A549 (cell line): ENCODE data around the gene FEZF1. TPM values are rescaled to one million over a fixed set of nuclear protein-coding genes. Genes with fewer than 3 reads are reported as not detected.

Source experiments
- ATAC-seq, 2 experiments: fragments of 200-7000 bp in 1 of 2; fragments of >200 bp in 1 of 2; cut with Nextera tagmentation in 1 of 2; cut with Tn5 transposase in 1 of 2; 3 replicates each; pipeline versions ENCODE4 v1.8.0 to v1.9.1; 2018 to 2020; ENCODE audit warnings: mild to moderate bottlenecking in 1 of 2, moderate library complexity in 1 of 2
- CTCF ChIA-PET: fragments of 300-600 bp; sonication (Branson Sonifier 250); formaldehyde crosslinking; extraction: SDS; loops from one replicate; lab custom pipeline; 2021; ENCODE audit warnings: antibody characterized with exemption, inconsistent platforms; lab: Yijun Ruan, JAX
- POLR2A ChIA-PET: fragments of 350-600 bp; formaldehyde crosslinking; extraction: SDS; loops from one replicate; lab custom pipeline; 2021; ENCODE audit warnings: antibody characterized with exemption, inconsistent platforms; lab: Yijun Ruan, JAX
- DNase-seq, 2 experiments: peaks; one replicate each; pipeline versions ENCODE4 v3.0.0 to v3.0.0-alpha.2; 2011 to 2016; ENCODE audit warnings: low read depth in 1 of 2, low spot score in 1 of 2
- FAIRE-seq: peaks from 2 replicates; lab custom pipeline; 2011; peaks lifted over from hg19 to GRCh38; lab: Jason Lieb, UNC
- H3K27ac ChIP-seq, 2 experiments: fragments of >200 bp; sonication (Bioruptor Twin); formaldehyde crosslinking; 3 replicates each; pipeline ENCODE4 v1.5.1; 2016 to 2017
- H3K4me1 ChIP-seq: fragments of >200 bp; sonication (Bioruptor Twin); formaldehyde crosslinking; 3 replicates; pipeline ENCODE4 v1.6.1; 2016
- H3K4me2 ChIP-seq: fragments of >200 bp; sonication (Bioruptor Twin); formaldehyde crosslinking; 3 replicates; pipeline ENCODE4 v1.6.1; 2016
- H3K4me3 ChIP-seq: fragments of >200 bp; sonication (Bioruptor Twin); formaldehyde crosslinking; 3 replicates; pipeline ENCODE4 v1.5.1; 2016
- H3K9me3 ChIP-seq: fragments of >200 bp; sonication (Bioruptor Twin); formaldehyde crosslinking; 3 replicates; pipeline ENCODE4 v1.6.1; 2016
- BHLHE40 ChIP-seq: IDR thresholded peaks from 2 replicates; pipeline ENCODE4 v1.6.1; 2012; ENCODE audit warnings: low read depth, low read length, inconsistent platforms
- CBX8 ChIP-seq: fragments of 200-600 bp; sonication (generic); IDR thresholded peaks from 2 replicates; pipeline ENCODE4 v1.6.1; 2016
- CEBPB ChIP-seq, 2 experiments: fragments of >200 bp in 1 of 2; sonication (Bioruptor Twin) in 1 of 2; formaldehyde crosslinking in 1 of 2; IDR thresholded peaks; 2 replicates each; pipeline ENCODE4 v1.6.1; 2012 to 2016
- EP300 ChIP-seq, 2 experiments: fragments of >200 bp; sonication (Bioruptor Twin); formaldehyde crosslinking; IDR thresholded peaks; 2 replicates in 1 of 2; 3 replicates in 1 of 2; pipeline ENCODE4 v1.6.1; 2016 to 2017
- ESRRA ChIP-seq: fragments of 150-350 bp; IDR thresholded peaks from 2 replicates; pipeline ENCODE4 v1.6.1; 2014; ENCODE audit warnings: mild to moderate bottlenecking, low read length, borderline replicate concordance
- GATA3 ChIP-seq: IDR thresholded peaks from 2 replicates; pipeline ENCODE4 v1.6.1; 2012; ENCODE audit warnings: borderline replicate concordance
- HDAC2 ChIP-seq: fragments of 200-600 bp; sonication (generic); IDR thresholded peaks from 2 replicates; pipeline ENCODE4 v1.6.1; 2016
- JUN ChIP-seq, 2 experiments: fragments of >200 bp; sonication (Bioruptor Twin); formaldehyde crosslinking; IDR thresholded peaks; 2 replicates in 1 of 2; 3 replicates in 1 of 2; pipeline ENCODE4 v1.6.1; 2016 to 2017
- JUNB ChIP-seq: fragments of >200 bp; sonication (Bioruptor Twin); formaldehyde crosslinking; IDR thresholded peaks from 2 replicates; pipeline ENCODE4 v1.6.1; 2016
- KDM1A ChIP-seq: fragments of 200-600 bp; sonication (generic); IDR thresholded peaks from 2 replicates; pipeline ENCODE4 v1.6.1; 2016; ENCODE audit warnings: low read depth, mild to moderate bottlenecking
- MAFK ChIP-seq: fragments of 450-650 bp; IDR thresholded peaks from 2 replicates; pipeline ENCODE4 v1.6.1; 2014; ENCODE audit not compliant: partially characterized antibody
- MAZ ChIP-seq: fragments of 150-350 bp; IDR thresholded peaks from 2 replicates; pipeline ENCODE4 v1.6.1; 2014; ENCODE audit warnings: antibody characterized with exemption, low read depth, low read length, borderline replicate concordance
- MYC ChIP-seq: IDR thresholded peaks from 2 replicates; pipeline ENCODE4 v1.6.1; 2012; ENCODE audit warnings: mild to moderate bottlenecking, inconsistent platforms, low read length, improper control_type of control experiment, borderline replicate concordance
- NR3C1 ChIP-seq: fragments of >200 bp; sonication (Bioruptor Twin); formaldehyde crosslinking; IDR thresholded peaks from 3 replicates; pipeline ENCODE4 v1.6.1; 2017
- POLR2A ChIP-seq: IDR thresholded peaks from 2 replicates; pipeline ENCODE4 v1.6.1; 2012; ENCODE audit warnings: mild to moderate bottlenecking, low read length
- POLR2AphosphoS2 ChIP-seq: conservative IDR thresholded peaks from 2 replicates; pipeline ENCODE4 v1.6.1; 2012; ENCODE audit warnings: low read length, improper control_type of control experiment, inconsistent platforms
- SREBF2 ChIP-seq: fragments of 450-650 bp; IDR thresholded peaks from 2 replicates; pipeline ENCODE4 v1.6.1; 2014; ENCODE audit warnings: mild to moderate bottlenecking, moderate library complexity
- TFCP2L1 ChIP-seq: fragments of 250-450 bp; sonication (Bioruptor Pico); IDR thresholded peaks from 2 replicates; pipeline ENCODE4 v1.5.0; 2021; ENCODE audit warnings: mild to moderate bottlenecking
- TP53 ChIP-seq: fragments of 250-450 bp; sonication (Bioruptor Pico); IDR thresholded peaks from 2 replicates; pipeline ENCODE4 v1.5.0; 2021; ENCODE audit warnings: mild to moderate bottlenecking, moderate library complexity
- ZC3H11A ChIP-seq: fragments of 450-650 bp; IDR thresholded peaks from 2 replicates; pipeline ENCODE4 v1.6.1; 2014; ENCODE audit warnings: antibody characterized with exemption, mild to moderate bottlenecking
- ZFP36 ChIP-seq: fragments of 450-650 bp; IDR thresholded peaks from 2 replicates; pipeline ENCODE4 v1.6.1; 2014; ENCODE audit warnings: borderline replicate concordance; ENCODE audit not compliant: partially characterized antibody
- ZNF302 ChIP-seq: fragments of 250-450 bp; sonication (Bioruptor Pico); IDR thresholded peaks from 2 replicates; pipeline ENCODE4 v1.9.0; 2021; ENCODE audit warnings: inconsistent platforms, mild to moderate bottlenecking, moderate library complexity
- WGBS: methylation state at CpG from one replicate; pipeline ENCODE4 v1.1.6; 2017; ENCODE audit errors: missing lambda C conversion rate; 5-methylcytosine and 5-hydroxymethylcytosine counted together
- polyA plus RNA-seq, 4 experiments: library from polyadenylated mRNA; depleted of rRNA in 3 of 4; stranded (reverse); fragments of >200 nt; fragmentation: RNase III in 1 of 4; extraction: RNeasy Plus Mini Kit Qiagen cat#74134 plus additional on column Dnase treatment in 1 of 4; gene quantifications; 2 replicates in 3 of 4; 3 replicates in 1 of 4; pipeline ENCODE4 v1.2.3, GENCODE V29; 2011 to 2017
- TF ChIP-seq, protein P1 (sequence below): IDR thresholded peaks from 2 replicates; pipeline ENCODE4 v1.6.1; 2012
- TF ChIP-seq, protein P2 (sequence below): IDR thresholded peaks from 2 replicates; pipeline ENCODE4 v1.6.1; 2012
- TF ChIP-seq, protein P3 (sequence below): fragments of 200-600 bp; sonication (generic); IDR thresholded peaks from 2 replicates; pipeline ENCODE4 v1.6.1; 2016; ENCODE audit warnings: antibody characterized with exemption, mild to moderate bottlenecking, moderate library complexity

Gene FEZF1
- polyA plus RNA-seq, 2 of the 4 experiments (the other 2 are of a cell fraction), result not detected

DNA sequence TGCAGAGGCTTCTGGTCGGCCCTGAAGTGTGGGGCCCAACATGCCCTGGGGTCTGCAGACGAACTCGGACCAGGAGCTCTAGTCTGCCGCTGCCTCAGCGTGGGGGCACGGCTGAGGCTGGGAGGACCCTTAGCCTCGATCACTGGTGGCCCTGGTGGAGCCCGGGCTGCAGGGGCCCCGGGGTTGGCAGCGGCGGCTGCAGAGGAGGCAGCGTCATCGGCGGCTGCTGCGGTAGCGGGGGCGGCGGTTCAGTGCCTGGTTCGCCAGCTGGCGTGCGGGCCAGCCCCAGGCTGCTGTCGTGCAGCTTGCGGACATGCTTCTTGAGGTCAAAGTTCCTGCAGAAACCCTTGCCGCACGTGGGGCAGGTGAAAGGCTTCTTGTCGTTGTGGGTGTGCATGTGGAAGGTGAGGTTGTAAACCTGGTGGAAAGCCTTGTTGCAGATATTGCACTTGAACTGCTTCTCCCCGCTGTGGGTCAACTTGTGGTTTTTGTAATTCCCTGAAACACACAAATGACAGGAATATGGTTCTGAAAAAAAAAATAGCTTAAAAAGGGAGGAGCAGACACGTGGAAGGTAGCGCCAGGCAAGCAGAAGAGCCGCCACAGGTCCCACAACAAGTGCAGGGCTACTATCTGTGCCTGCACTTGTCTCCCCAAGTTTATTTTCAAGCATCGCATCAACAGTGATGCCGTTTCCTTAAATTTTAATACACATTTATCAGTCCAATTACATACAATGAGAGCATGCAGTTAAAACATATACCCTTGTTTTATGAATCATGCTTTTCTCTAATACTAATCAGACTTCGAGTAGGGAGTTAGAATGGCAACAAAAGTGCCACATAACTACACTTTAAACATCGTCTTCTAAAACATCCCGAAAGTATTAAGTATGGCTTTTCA, 2.4 kb downstream of the FEZF1 start:
- ChIA-PET POLR2A (no interaction called here), CTCF (no interaction called here)
- no peak for DNase-seq
- ATAC-seq, result no peak
- no peak for FAIRE-seq
- Histone ChIP-seq H3K4me1 (no peaks in the 10 kb centered on the region), H3K9me3 (no peaks in the 10 kb centered on the region; the same call in 2 of the 3 replicates)
- TF ChIP-seq POLR2AphosphoS2, result no peak
- no peak for TF ChIP-seq ESRRA
- TF ChIP-seq, protein P1, sequence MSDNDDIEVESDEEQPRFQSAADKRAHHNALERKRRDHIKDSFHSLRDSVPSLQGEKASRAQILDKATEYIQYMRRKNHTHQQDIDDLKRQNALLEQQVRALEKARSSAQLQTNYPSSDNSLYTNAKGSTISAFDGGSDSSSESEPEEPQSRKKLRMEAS, result no peak
- no peak for TF ChIP-seq ZC3H11A
- TF ChIP-seq, protein P2, sequence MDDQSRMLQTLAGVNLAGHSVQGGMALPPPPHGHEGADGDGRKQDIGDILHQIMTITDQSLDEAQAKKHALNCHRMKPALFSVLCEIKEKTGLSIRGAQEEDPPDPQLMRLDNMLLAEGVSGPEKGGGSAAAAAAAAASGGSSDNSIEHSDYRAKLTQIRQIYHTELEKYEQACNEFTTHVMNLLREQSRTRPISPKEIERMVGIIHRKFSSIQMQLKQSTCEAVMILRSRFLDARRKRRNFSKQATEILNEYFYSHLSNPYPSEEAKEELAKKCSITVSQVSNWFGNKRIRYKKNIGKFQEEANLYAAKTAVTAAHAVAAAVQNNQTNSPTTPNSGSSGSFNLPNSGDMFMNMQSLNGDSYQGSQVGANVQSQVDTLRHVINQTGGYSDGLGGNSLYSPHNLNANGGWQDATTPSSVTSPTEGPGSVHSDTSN, result no peak
- TF ChIP-seq ZNF302, result no peak
- TF ChIP-seq NR3C1, result no peak
- TF ChIP-seq ZFP36, result no peak
- no peak for TF ChIP-seq CEBPB (IDR thresholded peaks at IDR 0.05)
- TF ChIP-seq CBX8, result no peak
- no peak for TF ChIP-seq MAZ
- no peak for TF ChIP-seq MAFK
- no peak for TF ChIP-seq SREBF2
- no peak for TF ChIP-seq TFCP2L1
- TF ChIP-seq EP300 (IDR thresholded peaks at IDR 0.05), result no peak
- no peak for TF ChIP-seq BHLHE40
- TF ChIP-seq POLR2A, result no peak
- no peak for TF ChIP-seq HDAC2
- TF ChIP-seq, all 56 proteins: peak for 0
- Histone ChIP-seq H3K27ac (no peak overlapping the region), H3K4me2 (no peak overlapping the region), H3K4me3 (no peak overlapping the region)
- 23% methylated on average over 23 of the region's 35 CpGs for WGBS

DNA sequence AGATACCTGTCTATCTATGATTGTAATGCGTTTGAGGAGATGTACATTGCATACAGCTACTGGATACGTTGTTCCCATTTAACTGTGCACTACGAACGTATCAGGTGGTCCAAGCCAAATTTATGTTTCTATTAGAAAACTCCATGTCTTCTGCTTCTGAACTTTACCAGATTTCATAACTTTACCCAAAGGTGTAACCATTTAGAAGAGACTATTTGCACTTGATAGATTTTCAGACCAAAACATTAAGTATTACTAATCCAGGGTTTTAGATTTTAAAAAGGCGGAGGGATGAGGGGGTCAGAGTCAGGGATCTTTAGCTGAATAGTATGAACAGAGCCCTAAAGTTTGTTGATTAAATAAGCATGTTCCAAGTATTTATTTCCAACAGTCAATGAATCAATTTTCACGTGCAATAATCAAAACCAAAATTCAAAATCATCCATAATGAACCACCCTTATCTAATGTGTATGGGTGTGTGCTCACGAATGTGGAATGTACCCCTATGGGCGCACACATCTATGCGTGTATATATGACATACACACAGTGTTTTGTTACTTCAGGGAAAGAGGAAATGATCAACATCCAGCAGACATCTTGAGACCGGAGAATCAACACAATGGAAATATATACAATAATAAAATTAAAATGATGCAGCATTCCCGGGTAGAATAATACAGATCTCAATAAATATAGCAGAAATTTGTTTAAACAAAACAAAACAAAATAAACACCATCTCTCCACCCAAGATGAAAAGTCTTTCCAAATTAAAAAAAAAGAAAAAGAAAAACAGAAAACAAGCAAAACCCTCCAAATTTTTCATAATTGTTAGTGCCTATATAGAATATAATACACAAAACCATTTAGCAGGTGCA, 3.4 kb downstream of the FEZF1 start:
- Histone ChIP-seq H3K4me1 (no peaks in the 10 kb centered on the region), H3K9me3 (no peaks in the 10 kb centered on the region; the same call in 2 of the 3 replicates), H3K27ac (no peak overlapping the region), H3K4me2 (no peak overlapping the region), H3K4me3 (no peak overlapping the region)
- FAIRE-seq, result no peak
- 17% methylated on average over 11 of the region's 11 CpGs for WGBS
- DNase-seq, result no peak
- ATAC-seq, result no peak
- ChIA-PET POLR2A (no interaction called here), CTCF (no interaction called here)
- no peak for TF ChIP-seq ZC3H11A
- TF ChIP-seq KDM1A, result no peak
- no peak for TF ChIP-seq JUN (IDR thresholded peaks at IDR 0.05)
- TF ChIP-seq, protein P3, sequence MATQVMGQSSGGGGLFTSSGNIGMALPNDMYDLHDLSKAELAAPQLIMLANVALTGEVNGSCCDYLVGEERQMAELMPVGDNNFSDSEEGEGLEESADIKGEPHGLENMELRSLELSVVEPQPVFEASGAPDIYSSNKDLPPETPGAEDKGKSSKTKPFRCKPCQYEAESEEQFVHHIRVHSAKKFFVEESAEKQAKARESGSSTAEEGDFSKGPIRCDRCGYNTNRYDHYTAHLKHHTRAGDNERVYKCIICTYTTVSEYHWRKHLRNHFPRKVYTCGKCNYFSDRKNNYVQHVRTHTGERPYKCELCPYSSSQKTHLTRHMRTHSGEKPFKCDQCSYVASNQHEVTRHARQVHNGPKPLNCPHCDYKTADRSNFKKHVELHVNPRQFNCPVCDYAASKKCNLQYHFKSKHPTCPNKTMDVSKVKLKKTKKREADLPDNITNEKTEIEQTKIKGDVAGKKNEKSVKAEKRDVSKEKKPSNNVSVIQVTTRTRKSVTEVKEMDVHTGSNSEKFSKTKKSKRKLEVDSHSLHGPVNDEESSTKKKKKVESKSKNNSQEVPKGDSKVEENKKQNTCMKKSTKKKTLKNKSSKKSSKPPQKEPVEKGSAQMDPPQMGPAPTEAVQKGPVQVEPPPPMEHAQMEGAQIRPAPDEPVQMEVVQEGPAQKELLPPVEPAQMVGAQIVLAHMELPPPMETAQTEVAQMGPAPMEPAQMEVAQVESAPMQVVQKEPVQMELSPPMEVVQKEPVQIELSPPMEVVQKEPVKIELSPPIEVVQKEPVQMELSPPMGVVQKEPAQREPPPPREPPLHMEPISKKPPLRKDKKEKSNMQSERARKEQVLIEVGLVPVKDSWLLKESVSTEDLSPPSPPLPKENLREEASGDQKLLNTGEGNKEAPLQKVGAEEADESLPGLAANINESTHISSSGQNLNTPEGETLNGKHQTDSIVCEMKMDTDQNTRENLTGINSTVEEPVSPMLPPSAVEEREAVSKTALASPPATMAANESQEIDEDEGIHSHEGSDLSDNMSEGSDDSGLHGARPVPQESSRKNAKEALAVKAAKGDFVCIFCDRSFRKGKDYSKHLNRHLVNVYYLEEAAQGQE, result no peak
- no peak for TF ChIP-seq MAZ
- TF ChIP-seq TP53 (CRISPR knock-in tag), result no peak
- no peak for TF ChIP-seq GATA3
- no peak for TF ChIP-seq HDAC2
- TF ChIP-seq JUNB, result no peak
- TF ChIP-seq MAFK, result no peak
- TF ChIP-seq MYC, result no peak
- no peak for TF ChIP-seq TFCP2L1
